PC-3 (cell line): ENCODE measurements around the gene GPS1. TPM values are rescaled to one million over a fixed set of nuclear protein-coding genes. Genes with fewer than 3 reads are reported as not detected.

Experiments used
- ATAC-seq: fragments of 200-7000 bp; cut with Tn5 transposase; 2 replicates; pipeline ENCODE4 v1.9.1; 2020; ENCODE audit warnings: mild to moderate bottlenecking, moderate library complexity
- BruUV-seq: library from RNA; stranded (reverse); fragments of 400-500 nt; replicated peaks from 2 replicates; lab custom pipeline; 2021; lab: Mats Ljungman, UMichigan
- CTCF ChIA-PET: fragments of 300-600 bp; sonication (Branson Sonifier 250); formaldehyde crosslinking; loops from one replicate; lab custom pipeline; 2022; ENCODE audit warnings: antibody characterized with exemption; lab: Charles Lee
- POLR2A ChIA-PET: fragments of 300-600 bp; sonication (Branson Sonifier 250); formaldehyde crosslinking; loops from one replicate; lab custom pipeline; 2022; ENCODE audit warnings: antibody characterized with exemption; ENCODE audit not compliant: unreplicated experiment; lab: Charles Lee
- DNase-seq: peaks from one replicate; pipeline ENCODE4 v3.0.0-alpha.2; 2015
- H2AFZ ChIP-seq: fragments of 300-600 bp; sonication (generic); 2 replicates; pipeline ENCODE4 v1.6.0; 2016; ENCODE audit warnings: antibody characterized with exemption, low read length
- H3F3A ChIP-seq: fragments of 300-600 bp; sonication (generic); one replicate; pipeline ENCODE4 v1.6.0; 2017; ENCODE audit warnings: antibody characterized with exemption, low read length, control low read depth, mild to moderate bottlenecking; ENCODE audit not compliant: unreplicated experiment
- H3K27ac ChIP-seq: fragments of 300-600 bp; sonication (generic); 2 replicates; pipeline ENCODE4 v1.5.1; 2016; ENCODE audit warnings: mild to moderate bottlenecking, low read length
- H3K27me3 ChIP-seq: fragments of 300-600 bp; sonication (generic); 2 replicates; pipeline ENCODE4 v1.6.1; 2016; ENCODE audit warnings: low read length, mixed read lengths
- H3K36me3 ChIP-seq: fragments of 300-600 bp; sonication (generic); 2 replicates; pipeline ENCODE4 v1.6.1; 2016; ENCODE audit warnings: low read depth, mixed run types, low read length, mixed read lengths
- H3K4me1 ChIP-seq: fragments of 300-600 bp; sonication (generic); 2 replicates; pipeline ENCODE4 v1.5.1; 2016; ENCODE audit warnings: low read length; ENCODE audit not compliant: insufficient read depth
- H3K4me2 ChIP-seq: fragments of 300-600 bp; sonication (generic); 2 replicates; pipeline ENCODE4 v1.6.0; 2016; ENCODE audit warnings: low read length
- H3K4me3 ChIP-seq: fragments of 300-600 bp; sonication (generic); 2 replicates; pipeline ENCODE4 v1.5.1; 2016; ENCODE audit warnings: mild to moderate bottlenecking, low read length, mixed read lengths
- H3K79me2 ChIP-seq: fragments of 300-600 bp; sonication (generic); 2 replicates; pipeline ENCODE4 v1.6.1; 2017; ENCODE audit warnings: low read length, mixed read lengths
- H3K9ac ChIP-seq: fragments of 300-600 bp; sonication (generic); 2 replicates; pipeline ENCODE4 v1.6.0; 2016; ENCODE audit warnings: mild to moderate bottlenecking, low read length
- H3K9me2 ChIP-seq: fragments of 300-600 bp; sonication (generic); replicated peaks from 2 replicates; pipeline ENCODE4 v1.6.1; 2016; ENCODE audit warnings: mixed run types, low read length, mixed read lengths
- H3K9me3 ChIP-seq: fragments of 300-600 bp; sonication (generic); 2 replicates; pipeline ENCODE4 v1.6.1; 2016; ENCODE audit warnings: low read length, mixed read lengths
- H4K20me1 ChIP-seq: fragments of 300-600 bp; sonication (generic); 2 replicates; pipeline ENCODE4 v1.6.1; 2016; ENCODE audit warnings: low read length, mixed read lengths
- CTCF ChIP-seq: fragments of 300-600 bp; sonication (generic); conservative IDR thresholded peaks from 2 replicates; pipeline ENCODE4 v1.5.1; 2017; ENCODE audit warnings: antibody characterized with exemption, low read depth, mild to moderate bottlenecking, low read length
- EZH2 ChIP-seq: fragments of 300-600 bp; sonication (generic); IDR thresholded peaks from one replicate; pipeline ENCODE4 v1.6.1; 2017; ENCODE audit warnings: antibody characterized with exemption, mild to moderate bottlenecking, low read length; ENCODE audit not compliant: unreplicated experiment
- EZH2phosphoT487 ChIP-seq: fragments of 300-600 bp; sonication (generic); IDR thresholded peaks from 2 replicates; pipeline ENCODE4 v1.6.1; 2018; ENCODE audit warnings: mild to moderate bottlenecking, antibody characterized with exemption, low read length, borderline replicate concordance
- intact Hi-C: fragments of 100-400 bp; cut with micrococcal nuclease; formaldehyde crosslinking; loops from 2 replicates; pipeline ENCODE4 v1.9.0; 2023
- total RNA-seq: library from RNA; depleted of rRNA; stranded (reverse); fragments of >200 nt; gene quantifications from 2 replicates; pipeline ENCODE4 v1.2.3, GENCODE V29; 2014

Gene GPS1
- total RNA-seq, 1 experiment from 2014 or later, result 240 TPM

- Histone ChIP-seq H3K27me3 (no peaks in the 10 kb centered on the region), H3K4me3 (no peak overlapping the region), H4K20me1 (peaks cover 7% of the 10 kb centered on the region; the same call in 1 of the 2 replicates), H2AFZ (no peak overlapping the region), H3K36me3 (no peaks in the 10 kb centered on the region; the same call in 1 of the 2 replicates), H3K9me2 (no peaks in the 10 kb centered on the region), H3F3A (no peaks in the 10 kb centered on the region), H3K4me1 (peaks cover 15% of the 10 kb centered on the region; the same call in 1 of the 2 replicates), H3K9ac (no peak overlapping the region), H3K9me3 (no peaks in the 10 kb centered on the region), H3K27ac (no peak overlapping the region), H3K4me2 (no peak overlapping the region), H3K79me2 (peaks cover 35% of the 10 kb centered on the region)
- ChIA-PET CTCF (interaction anchor here (0.6 to 4.8 kb wide), 2 partner anchors 15 to 59 kb away, joined by 3 to 40 read pairs; no protein-coding TSS in a partner anchor), POLR2A (no interaction called here)
- no peak for DNase-seq
- no peak for ATAC-seq
- TF ChIP-seq CTCF (no peak), EZH2 (no peak), EZH2phosphoT487 (no peak)
- intact Hi-C loops, result no loop called here
- BruUV-seq, result TSS peak; percentile 33
These were observed 32.6 kb upstream of the GPS1 start for GRCh38 chr17:82018989-82019689.

- H3K9ac ChIP-seq, result no peak overlapping the region
- peaks cover 21% of the 10 kb centered on the region; the same call in 1 of the 2 replicates for H3K4me1 ChIP-seq
- POLR2A ChIA-PET, result no interaction called here
- intact Hi-C loops, result no loop called here
- no TSS peak for BruUV-seq
- no peak overlapping the region for H3K27ac ChIP-seq
- CTCF ChIA-PET, result interaction anchor here (0.6 to 4.8 kb wide), 2 partner anchors 16 to 60 kb away, joined by 3 to 40 read pairs; no protein-coding TSS in a partner anchor
- H2AFZ ChIP-seq, result no peak overlapping the region
- H3K9me3 ChIP-seq, result no peaks in the 10 kb centered on the region
- H4K20me1 ChIP-seq, result peaks cover 7% of the 10 kb centered on the region; the same call in 1 of the 2 replicates
- H3F3A ChIP-seq, result no peaks in the 10 kb centered on the region
- H3K9me2 ChIP-seq, result no peaks in the 10 kb centered on the region
- peak overlapping the region; percentile 100; the same call in 1 of the 2 replicates for H3K4me3 ChIP-seq
- H3K36me3 ChIP-seq, result no peaks in the 10 kb centered on the region; the same call in 1 of the 2 replicates
- H3K27me3 ChIP-seq, result no peaks in the 10 kb centered on the region
- ATAC-seq (no peak), DNase-seq (peak; percentile 50)
- TF ChIP-seq CTCF, result peak; percentile 78
- TF ChIP-seq EZH2, result no peak
- no peak for TF ChIP-seq EZH2phosphoT487
- H3K79me2 ChIP-seq, result peaks cover 43% of the 10 kb centered on the region
- peak overlapping the region; percentile 99; the same call in 1 of the 2 replicates for H3K4me2 ChIP-seq
These were observed 31.8 kb upstream of the GPS1 start for GRCh38 chr17:82019690-82020571.
